OCI-LY3 (cell line): ENCODE results near the gene MED26.

Experiments
- CTCF ChIP-seq: fragments of 200-600, 300-600 bp; sonication (generic); IDR thresholded peaks from 2 replicates; pipeline ENCODE4 v1.5.1; 2014; ENCODE audit warnings: antibody characterized with exemption, low read length, low read depth
- EZH2phosphoT487 ChIP-seq: fragments of 200-600 bp; shearing (Covaris generic); IDR thresholded peaks from 2 replicates; pipeline ENCODE4 v1.6.1; 2018; ENCODE audit warnings: antibody characterized with exemption, mixed run types, low read depth

- no peak for TF ChIP-seq CTCF
- TF ChIP-seq EZH2phosphoT487: no peak
Measured at GRCh38 chr19:16569609-16570320, 58.2 kb downstream of the MED26 start.
